Prostate gland (tissue), 2 donors: Measurements from ENCODE around the gene CRLF3. TPM values are rescaled to one million over a fixed set of nuclear protein-coding genes. Genes with fewer than 3 reads are reported as not detected.

Experiments
- DNase-seq: peaks from one replicate; pipeline ENCODE4 v3.0.0-alpha.2; 2019; ENCODE audit warnings: low spot score
- H3K27ac ChIP-seq, 2 donors: fragments of 200-600 bp; sonication (generic); 2 replicates each; pipeline ENCODE4 v1.5.1; 2017 to 2019
- H3K27me3 ChIP-seq: fragments of 200-600 bp; sonication (generic); replicated peaks from 2 replicates; pipeline ENCODE4 v1.5.1; 2019; ENCODE audit not compliant: insufficient read depth
- H3K36me3 ChIP-seq, 2 donors: fragments of 200-600 bp; sonication (generic); 1 replicate in 1 of 2; 2 replicates in 1 of 2; pipeline versions ENCODE4 v1.5.1 to v1.8.1; 2017 to 2019
- H3K4me1 ChIP-seq: fragments of 200-600 bp; sonication (generic); replicated peaks from 2 replicates; pipeline ENCODE4 v1.5.1; 2019
- H3K4me3 ChIP-seq, 2 donors: fragments of 200-600 bp; sonication (generic); 2 replicates each; pipeline ENCODE4 v1.5.1; 2017 to 2019
- H3K9me3 ChIP-seq: fragments of 200-600 bp; sonication (generic); 2 replicates; pipeline ENCODE4 v1.5.1; 2017
- CTCF ChIP-seq, 4 experiments: fragments of 200-600 bp in 2 of 4; fragments of 450-650 bp in 2 of 4; sonication (generic) in 2 of 4; IDR thresholded peaks; 1 replicate in 3 of 4; 2 replicates in 1 of 4; pipeline ENCODE4 v1.5.1; 2016 to 2019; ENCODE audit warnings: antibody characterized with exemption in 4 of 4, mild to moderate bottlenecking in 2 of 4, moderate library complexity in 2 of 4
- POLR2A ChIP-seq: fragments of 450-650 bp; IDR thresholded peaks from one replicate; pipeline ENCODE4 v1.6.1; 2016; ENCODE audit warnings: antibody characterized with exemption, mild to moderate bottlenecking
- POLR2AphosphoS5 ChIP-seq: sonication (generic); formaldehyde crosslinking; IDR thresholded peaks from one replicate; pipeline ENCODE4 v1.6.1; 2017; ENCODE audit warnings: antibody characterized with exemption
- WGBS: methylation state at CpG from one replicate; pipeline ENCODE4 v1.1.5; 2018; 5-methylcytosine and 5-hydroxymethylcytosine counted together
- intact Hi-C: fragments of 100-400 bp; cut with DNase I; formaldehyde crosslinking; loops from one replicate; pipeline ENCODE4 v1.14.2; 2022
- total RNA-seq, 2 donors: library from RNA; depleted of rRNA; stranded (reverse); fragments of >200 nt; gene quantifications; one replicate each; pipeline ENCODE4 v1.1.0, GENCODE V29; 2016

The CRLF3 gene
- total RNA-seq, 2 donors from 2014 or later = 8.0 to 14.8 TPM

DNA sequence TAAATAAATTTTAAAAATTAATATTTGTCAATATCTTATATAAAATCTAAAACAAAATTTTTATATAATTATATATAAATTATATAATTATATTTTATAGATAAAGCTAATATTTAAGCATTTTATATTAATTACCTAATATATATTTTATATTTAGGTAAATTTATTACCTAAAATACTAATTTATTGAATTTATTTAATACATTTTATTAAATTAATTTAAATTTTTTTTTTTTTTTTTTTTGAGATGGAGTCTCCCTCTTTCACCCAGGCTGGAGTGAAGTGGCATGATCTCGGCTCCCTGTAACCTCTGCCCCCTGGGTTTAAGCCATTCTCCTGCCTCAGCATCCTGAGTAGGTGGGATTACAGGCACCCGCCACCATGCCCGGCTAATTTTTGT is 29.7 kb upstream of the CRLF3 start:
- H3K4me3 ChIP-seq = no peak overlapping the region
- WGBS = 98% methylated on average over 3 of the region's 3 CpGs

DNA sequence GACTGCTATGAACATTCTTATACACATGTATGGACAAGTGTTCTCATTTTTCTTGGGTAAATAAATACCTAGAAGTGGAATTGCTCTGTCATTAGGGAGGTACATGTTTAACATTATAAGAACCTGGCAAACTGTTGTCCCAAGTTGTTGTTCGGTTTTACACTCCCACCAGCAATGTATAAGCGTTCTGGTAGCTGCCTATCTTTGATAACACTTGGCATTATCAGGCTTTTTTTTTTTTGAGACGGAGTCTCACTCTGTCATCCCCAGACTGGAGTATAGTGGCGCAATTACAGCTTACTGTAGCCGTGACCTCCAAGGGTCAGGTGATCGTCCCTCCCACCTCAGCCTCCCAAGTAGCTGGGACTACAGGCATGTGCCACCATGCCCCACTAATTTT is 23.5 kb upstream of the CRLF3 start:
- H3K27me3 ChIP-seq = no peaks in the 10 kb centered on the region
- H3K9me3 ChIP-seq = no peaks in the 10 kb centered on the region
- H3K4me1 ChIP-seq = no peaks in the 10 kb centered on the region
- no peak for TF ChIP-seq CTCF (IDR thresholded peaks at IDR 0.05)
- intact Hi-C loops = no loop called here
- H3K4me3 ChIP-seq = no peak overlapping the region
- no peaks in the 10 kb centered on the region for H3K36me3 ChIP-seq
- no peak overlapping the region for H3K27ac ChIP-seq
- WGBS = 92% methylated on average over 6 of the region's 6 CpGs
- no peak for DNase-seq

More for the DNA sequence above, 29.7 kb upstream of the CRLF3 start:
- Histone ChIP-seq H3K27ac (no peak overlapping the region), H3K9me3 (no peaks in the 10 kb centered on the region), H3K27me3 (no peaks in the 10 kb centered on the region), H3K36me3 (no peaks in the 10 kb centered on the region), H3K4me1 (no peaks in the 10 kb centered on the region)
- no peak for DNase-seq
- intact Hi-C loops = no loop called here
- TF ChIP-seq CTCF (IDR thresholded peaks at IDR 0.05) (no peak), POLR2A (no peak), POLR2AphosphoS5 (no peak)

DNA sequence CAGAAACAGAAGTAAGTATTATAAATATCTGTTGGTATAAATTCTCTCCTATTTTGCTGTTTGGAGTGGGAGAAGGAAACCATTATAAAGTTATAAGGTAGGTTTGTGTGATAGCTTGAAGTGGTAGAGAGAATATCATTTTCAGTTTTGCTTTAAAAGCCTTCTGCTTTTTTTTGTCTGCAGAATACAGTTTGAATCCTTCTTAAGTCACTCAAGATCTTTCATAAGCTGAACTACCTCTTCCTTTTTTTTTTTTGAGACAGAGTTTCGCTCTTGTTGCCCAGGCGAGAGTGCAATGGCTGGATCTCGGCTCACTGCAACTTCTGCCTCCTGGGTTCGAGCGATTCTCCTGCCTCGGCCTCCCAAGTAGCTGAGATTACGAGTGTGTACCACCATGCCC is 16.3 kb upstream of the CRLF3 start:
- DNase-seq = no peak
- no peak for TF ChIP-seq POLR2A
- no peak for TF ChIP-seq POLR2AphosphoS5
- TF ChIP-seq CTCF (IDR thresholded peaks at IDR 0.05) = no peak
- Histone ChIP-seq H3K9me3 (no peaks in the 10 kb centered on the region), H3K27me3 (no peaks in the 10 kb centered on the region), H3K36me3 (no peaks in the 10 kb centered on the region), H3K4me1 (no peaks in the 10 kb centered on the region), H3K27ac (no peak overlapping the region), H3K4me3 (no peak overlapping the region)
- intact Hi-C loops = no loop called here
- WGBS = 93% methylated on average over 7 of the region's 7 CpGs

DNA sequence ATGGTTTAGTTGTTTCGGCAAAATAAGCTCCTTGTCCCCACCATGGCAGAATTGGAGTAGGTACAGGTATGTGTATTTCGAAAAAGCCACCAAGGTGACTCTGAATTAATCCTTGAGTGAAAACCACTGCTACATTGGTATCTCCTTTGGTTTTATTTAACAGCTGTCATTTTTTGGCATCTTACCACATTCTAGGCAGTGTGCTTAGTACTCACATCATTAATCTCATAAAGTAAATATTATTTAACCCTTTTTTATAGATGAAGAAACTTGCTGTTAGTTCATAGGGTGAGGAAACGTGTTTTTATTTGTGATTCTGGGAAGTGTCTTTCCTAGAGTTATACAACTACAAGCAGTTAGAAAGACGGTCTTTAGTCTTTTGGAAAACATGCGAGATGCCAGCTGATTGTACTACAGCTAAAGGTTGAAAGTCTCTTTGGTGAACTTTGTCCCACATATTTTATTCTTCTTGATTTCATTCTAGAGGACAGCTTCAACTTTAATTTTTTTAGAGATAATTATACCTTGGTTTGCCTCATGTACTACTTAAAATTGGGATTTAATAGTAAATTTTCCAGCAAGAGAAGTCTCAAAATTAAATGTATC is 13.8 kb upstream of the CRLF3 start:
- TF ChIP-seq POLR2A (no peak), POLR2AphosphoS5 (no peak), CTCF (IDR thresholded peaks at IDR 0.05) (no peak)
- H3K9me3 ChIP-seq = no peaks in the 10 kb centered on the region
- no peak for DNase-seq
- WGBS = 84% methylated on average over 5 of the region's 5 CpGs
- H3K4me1 ChIP-seq = no peaks in the 10 kb centered on the region
- no peak overlapping the region for H3K27ac ChIP-seq
- no peak overlapping the region for H3K4me3 ChIP-seq
- intact Hi-C loops = no loop called here
- H3K27me3 ChIP-seq = no peaks in the 10 kb centered on the region
- H3K36me3 ChIP-seq = no peaks in the 10 kb centered on the region

GRCh38 chr17:30832438-30833124 is 8.1 kb upstream of the CRLF3 start:
- Histone ChIP-seq H3K9me3 (no peaks in the 10 kb centered on the region), H3K27me3 (no peaks in the 10 kb centered on the region), H3K36me3 (no peaks in the 10 kb centered on the region), H3K4me3 (peak overlapping the region; percentile 64 to 71), H3K27ac (no peak overlapping the region), H3K4me1 (no peaks in the 10 kb centered on the region)
- 2% methylated on average over 15 of the region's 15 CpGs for WGBS
- TF ChIP-seq CTCF (IDR thresholded peaks at IDR 0.05) = no peak
- no peak for TF ChIP-seq POLR2A
- TF ChIP-seq POLR2AphosphoS5 = no peak
- intact Hi-C loops = no loop called here
- DNase-seq = no peak
